ENCODE data around the gene STIP1.
A peak's percentile ranks its signal among the peaks of the same experiment; 100 is the strongest.

STIP1 gene

GRCh38 chr11:64152841-64153691, 32.9 kb upstream of the STIP1 start:
- TF ChIP-seq NFIC (IDR thresholded peaks at IDR 0.05) (peak; percentile 17; the same call in 1 of the 2 replicates), TCF12 (IDR thresholded peaks at IDR 0.05; ENCODE audit: low read depth) (no peak), RAD21 (IDR thresholded peaks at IDR 0.05; ENCODE audit: low read depth) (peak; percentile 81)

- TF ChIP-seq FOXM1 (IDR thresholded peaks at IDR 0.05; ENCODE audit: borderline replicate concordance, low read depth) (no peak), MAX (IDR thresholded peaks at IDR 0.05) (no peak), TCF12 (IDR thresholded peaks at IDR 0.05; ENCODE audit: low read depth) (no peak), TAF1 (IDR thresholded peaks at IDR 0.05; ENCODE audit: low read depth) (no peak), RAD21 (IDR thresholded peaks at IDR 0.05; ENCODE audit: low read depth) (no peak), CEBPB (IDR thresholded peaks at IDR 0.05) (no peak), EP300 (IDR thresholded peaks at IDR 0.05; ENCODE audit: borderline replicate concordance) (no peak), YY1 (IDR thresholded peaks at IDR 0.05; ENCODE audit: low read depth) (no peak), USF1 (IDR thresholded peaks at IDR 0.05) (no peak), REST (IDR thresholded peaks at IDR 0.05; ENCODE audit: low read depth) (no peak), CREB1 (IDR thresholded peaks at IDR 0.05; ENCODE audit: low read depth) (no peak), EGR1 (IDR thresholded peaks at IDR 0.05) (no peak), NFIC (IDR thresholded peaks at IDR 0.05) (no peak)
Measured at GRCh38 chr11:64153812-64154211, 32.2 kb upstream of the STIP1 start.

- TF ChIP-seq ZBTB7A (IDR thresholded peaks at IDR 0.05; ENCODE audit: low read depth) (no peak), REST (IDR thresholded peaks at IDR 0.05; ENCODE audit: low read depth) (no peak), CEBPB (IDR thresholded peaks at IDR 0.05) (no peak), EGR1 (IDR thresholded peaks at IDR 0.05) (no peak), TEAD4 (IDR thresholded peaks at IDR 0.05) (no peak), RAD21 (IDR thresholded peaks at IDR 0.05; ENCODE audit: low read depth) (no peak), MAX (IDR thresholded peaks at IDR 0.05) (no peak), USF1 (IDR thresholded peaks at IDR 0.05) (no peak), NFIC (IDR thresholded peaks at IDR 0.05) (no peak), TAF1 (IDR thresholded peaks at IDR 0.05; ENCODE audit: low read depth) (no peak), TCF12 (IDR thresholded peaks at IDR 0.05; ENCODE audit: low read depth) (no peak)
Measured at GRCh38 chr11:64156235-64157011, 29.5 kb upstream of the STIP1 start.

- TF ChIP-seq TEAD4 (IDR thresholded peaks at IDR 0.05) (no peak), RAD21 (IDR thresholded peaks at IDR 0.05; ENCODE audit: low read depth) (no peak), TAF1 (IDR thresholded peaks at IDR 0.05; ENCODE audit: low read depth) (no peak), FOXM1 (IDR thresholded peaks at IDR 0.05; ENCODE audit: borderline replicate concordance, low read depth) (no peak), CREB1 (IDR thresholded peaks at IDR 0.05; ENCODE audit: low read depth) (no peak), USF1 (IDR thresholded peaks at IDR 0.05) (no peak), TCF12 (IDR thresholded peaks at IDR 0.05; ENCODE audit: low read depth) (no peak), EGR1 (IDR thresholded peaks at IDR 0.05) (no peak), NFIC (IDR thresholded peaks at IDR 0.05) (no peak), YY1 (IDR thresholded peaks at IDR 0.05; ENCODE audit: low read depth) (no peak), CEBPB (IDR thresholded peaks at IDR 0.05) (no peak), ZBTB7A (IDR thresholded peaks at IDR 0.05; ENCODE audit: low read depth) (no peak), EP300 (IDR thresholded peaks at IDR 0.05; ENCODE audit: borderline replicate concordance) (no peak), REST (IDR thresholded peaks at IDR 0.05; ENCODE audit: low read depth) (no peak), MAX (IDR thresholded peaks at IDR 0.05) (no peak)
Measured at GRCh38 chr11:64157631-64158394, 28.2 kb upstream of the STIP1 start.

Data from Ishikawa (cell line).